ENCODE results near the gene MARCKSL1. TPM values are rescaled to one million over a fixed set of nuclear protein-coding genes. Genes with fewer than 3 reads are reported as not detected.

MARCKSL1 gene
- total and polyA plus RNA-seq, 8 donors = 33.1 to 478 (median 398) TPM

GRCh38 chr1:32352831-32353383 lies 16.9 kb upstream of the MARCKSL1 start:
- TF ChIP-seq, protein P1, sequence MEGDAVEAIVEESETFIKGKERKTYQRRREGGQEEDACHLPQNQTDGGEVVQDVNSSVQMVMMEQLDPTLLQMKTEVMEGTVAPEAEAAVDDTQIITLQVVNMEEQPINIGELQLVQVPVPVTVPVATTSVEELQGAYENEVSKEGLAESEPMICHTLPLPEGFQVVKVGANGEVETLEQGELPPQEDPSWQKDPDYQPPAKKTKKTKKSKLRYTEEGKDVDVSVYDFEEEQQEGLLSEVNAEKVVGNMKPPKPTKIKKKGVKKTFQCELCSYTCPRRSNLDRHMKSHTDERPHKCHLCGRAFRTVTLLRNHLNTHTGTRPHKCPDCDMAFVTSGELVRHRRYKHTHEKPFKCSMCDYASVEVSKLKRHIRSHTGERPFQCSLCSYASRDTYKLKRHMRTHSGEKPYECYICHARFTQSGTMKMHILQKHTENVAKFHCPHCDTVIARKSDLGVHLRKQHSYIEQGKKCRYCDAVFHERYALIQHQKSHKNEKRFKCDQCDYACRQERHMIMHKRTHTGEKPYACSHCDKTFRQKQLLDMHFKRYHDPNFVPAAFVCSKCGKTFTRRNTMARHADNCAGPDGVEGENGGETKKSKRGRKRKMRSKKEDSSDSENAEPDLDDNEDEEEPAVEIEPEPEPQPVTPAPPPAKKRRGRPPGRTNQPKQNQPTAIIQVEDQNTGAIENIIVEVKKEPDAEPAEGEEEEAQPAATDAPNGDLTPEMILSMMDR (IDR thresholded peaks at IDR 0.05) = no peak
- no peaks in the 10 kb centered on the region for H3K36me3 ChIP-seq
- H3K4me3 ChIP-seq = no peak overlapping the region
- ATAC-seq = no peak
- no peak for DNase-seq
- intact Hi-C loops (cut with DNase I) = no loop called here
- H3K27me3 ChIP-seq = no peaks in the 10 kb centered on the region
- peaks cover 28 to 62% of the 10 kb centered on the region in 2 donors for H3K4me1 ChIP-seq
- peak overlapping the region in 1 of 2 donors; percentile 93 for H3K27ac ChIP-seq
- peaks cover 0 to 2% of the 10 kb centered on the region in 2 donors for H3K9me3 ChIP-seq

DNA sequence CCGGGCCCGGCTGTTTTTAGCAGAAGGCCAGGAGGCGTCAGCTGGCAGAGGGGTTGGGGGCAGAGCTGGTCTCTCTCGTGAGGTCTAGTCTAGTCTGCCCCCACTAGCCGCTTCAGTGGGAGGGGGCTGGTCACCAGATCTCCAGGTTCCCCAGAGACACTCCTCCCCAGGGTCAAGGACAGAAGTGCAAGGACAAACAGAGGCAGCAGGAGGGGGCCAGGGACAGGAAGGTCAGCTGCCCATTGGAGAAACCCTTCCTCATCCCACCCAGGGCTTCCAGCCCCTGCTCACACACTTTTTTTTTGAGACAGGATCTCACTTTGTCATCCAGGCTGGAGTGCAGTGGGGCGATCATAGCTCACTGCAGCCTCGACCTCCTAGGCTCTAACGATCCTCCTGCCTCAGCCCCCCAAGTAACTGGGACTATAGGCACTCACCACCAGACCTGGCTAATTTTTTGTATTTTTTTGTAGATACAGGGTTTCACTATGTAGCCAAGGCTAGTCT lies 16.3 kb upstream of the MARCKSL1 start:
- intact Hi-C loops (cut with DNase I) = no loop called here

DNA sequence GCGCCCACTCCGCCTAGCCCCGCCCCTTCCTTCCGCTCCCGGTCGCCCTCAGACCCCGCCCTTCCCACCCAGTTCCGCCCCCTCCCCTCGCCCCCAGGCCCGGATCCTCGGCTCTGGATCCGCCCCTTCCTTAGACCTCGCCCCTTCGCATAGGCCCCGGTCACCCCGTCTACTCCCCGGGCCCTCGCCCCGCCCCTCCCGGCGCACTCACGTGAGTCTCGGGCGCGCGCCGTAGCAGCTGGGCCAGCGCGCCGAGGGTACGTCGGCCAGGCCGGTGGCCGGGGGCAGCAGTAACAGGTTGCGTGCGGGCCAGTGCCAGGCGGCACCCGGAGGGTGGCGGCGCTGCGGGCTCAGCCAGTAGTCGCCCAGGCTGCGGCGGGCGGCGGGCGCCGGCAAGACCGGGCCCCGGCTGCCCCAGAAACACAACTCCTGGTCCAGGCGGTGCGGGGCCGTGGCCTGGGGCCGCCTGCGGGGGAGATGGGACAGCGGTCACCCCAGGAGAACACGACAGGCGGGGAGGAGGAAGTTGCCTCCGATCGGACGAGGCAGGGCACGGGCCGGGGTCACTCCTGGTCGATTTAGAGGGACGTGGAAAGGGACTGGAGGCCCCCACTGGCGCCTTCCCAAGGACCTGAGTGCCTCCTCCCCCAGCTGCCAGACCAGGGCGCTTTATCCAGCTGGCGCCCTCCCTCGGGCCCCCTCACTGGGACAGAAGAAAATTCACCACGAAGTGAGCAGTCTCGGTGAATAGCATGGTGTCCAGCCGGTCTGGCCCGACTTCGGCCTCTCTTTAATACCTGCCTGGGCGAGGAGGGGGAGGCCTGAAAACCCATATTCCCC lies 15.6 kb upstream of the MARCKSL1 start:
- intact Hi-C loops (cut with DNase I) = no loop called here
- peak; percentile 95 for ATAC-seq
- H3K4me1 ChIP-seq = peaks cover 28 to 63% of the 10 kb centered on the region in 2 donors

More for the DNA sequence above, 16.3 kb upstream of the MARCKSL1 start:
- Histone ChIP-seq H3K9me3 (peaks cover 0 to 2% of the 10 kb centered on the region in 2 donors), H3K27ac (peak overlapping the region; percentile 89 to 93), H3K4me1 (peaks cover 28 to 63% of the 10 kb centered on the region in 2 donors), H3K4me3 (peak overlapping the region; percentile 59 to 61), H3K36me3 (no peaks in the 10 kb centered on the region), H3K27me3 (no peaks in the 10 kb centered on the region)
- DNase-seq (no peak), ATAC-seq (no peak)
- TF ChIP-seq, protein P1 (IDR thresholded peaks at IDR 0.05) = no peak

DNA sequence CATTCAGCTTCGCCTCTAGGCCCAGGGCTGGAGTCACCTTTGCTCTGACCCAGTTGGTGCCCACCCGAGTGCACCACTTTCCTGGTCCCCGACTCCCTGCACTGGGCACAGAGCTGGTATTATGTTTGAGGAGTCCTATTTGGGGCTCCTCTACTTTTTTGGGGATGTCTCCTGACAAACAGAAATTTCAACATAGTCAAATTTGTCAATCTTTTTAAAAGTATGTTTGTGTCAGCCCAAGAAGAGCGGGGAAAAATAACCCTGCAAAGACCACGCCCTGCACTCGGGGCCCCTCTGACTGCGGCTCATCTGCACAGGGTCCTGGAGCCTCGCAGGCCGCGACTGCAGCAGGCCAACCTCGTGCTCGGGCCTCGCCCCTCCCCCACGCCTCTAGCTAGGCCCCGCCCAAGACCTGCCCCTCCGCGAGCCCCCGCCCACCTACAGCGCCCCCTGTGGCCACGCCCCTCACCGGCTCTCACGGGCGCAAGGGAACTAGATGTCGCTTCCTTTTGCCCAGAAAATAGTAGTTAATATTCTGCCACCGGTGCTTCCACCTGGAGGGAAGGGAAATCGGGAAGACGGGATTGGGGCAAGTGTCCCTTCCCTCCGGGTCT lies 14.9 kb upstream of the MARCKSL1 start:
- peak overlapping the region; percentile 89 to 93 for H3K27ac ChIP-seq
- H3K4me1 ChIP-seq = peaks cover 28 to 66% of the 10 kb centered on the region in 2 donors

More for the DNA sequence above, 15.6 kb upstream of the MARCKSL1 start:
- peak overlapping the region; percentile 59 to 61 for H3K4me3 ChIP-seq
- TF ChIP-seq, protein P1 (IDR thresholded peaks at IDR 0.05) = no peak
- H3K36me3 ChIP-seq = no peaks in the 10 kb centered on the region
- peak overlapping the region; percentile 89 to 93 for H3K27ac ChIP-seq
- peak; percentile 93 to 99 (median 96) for DNase-seq
- H3K9me3 ChIP-seq = peaks cover 0 to 2% of the 10 kb centered on the region in 2 donors
- no peaks in the 10 kb centered on the region for H3K27me3 ChIP-seq

More for the DNA sequence above, 14.9 kb upstream of the MARCKSL1 start:
- intact Hi-C loops (cut with DNase I) = no loop called here
- DNase-seq = peak in 2 of 4 donors; percentile 77 to 93
- H3K36me3 ChIP-seq = no peaks in the 10 kb centered on the region
- H3K4me3 ChIP-seq = peak overlapping the region; percentile 59 to 61
- H3K9me3 ChIP-seq = peaks cover 0 to 2% of the 10 kb centered on the region in 2 donors
- peak; percentile 79 for ATAC-seq
- TF ChIP-seq, protein P1 (IDR thresholded peaks at IDR 0.05) = peak; percentile 39 to 42
- no peaks in the 10 kb centered on the region for H3K27me3 ChIP-seq

All from left lung (tissue), 10 donors.